ENCODE data around the gene AGK. TPM values are rescaled to one million over a fixed set of nuclear protein-coding genes. Genes with fewer than 3 reads are reported as not detected.
"Not testable (repeated sequence)": the region's sequence is repeated elsewhere in the genome, so short reads cannot be mapped to it uniquely, and the experiment has no call there.

Gene AGK
- total RNA-seq, 1 experiment from 2014 or later = 48.9 TPM

DNA sequence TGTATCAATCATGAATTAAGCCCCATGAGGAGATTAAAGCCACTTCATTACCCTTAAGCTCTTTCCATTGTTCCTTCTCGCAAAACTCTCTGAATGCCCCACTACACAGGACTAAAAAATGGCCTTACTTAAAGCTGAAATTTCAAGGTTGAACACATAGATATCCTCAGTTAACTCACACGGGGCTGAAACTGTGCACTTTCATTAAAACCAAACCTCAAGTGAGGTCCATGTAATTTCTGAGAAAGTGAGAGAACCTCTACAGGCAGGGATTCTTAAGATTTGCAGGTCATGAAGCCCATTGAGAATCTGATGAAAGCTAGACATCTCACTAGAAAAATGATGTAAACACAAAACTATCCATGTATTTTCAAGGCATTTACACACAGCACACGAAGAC, 134.9 kb downstream of the AGK start:
- no peak overlapping the region for H2AFZ ChIP-seq (ENCODE audit: low read length)
- H3K79me2 ChIP-seq (ENCODE audit: low read length) = no peaks in the 10 kb centered on the region
- no peak overlapping the region for H3K4me2 ChIP-seq (ENCODE audit: low read depth, low read length, poor library complexity, severe bottlenecking)
- no peak overlapping the region for H3K4me3 ChIP-seq (ENCODE audit: low read length)
- no peak overlapping the region for H3K27ac ChIP-seq (ENCODE audit: low read length)
- no peaks in the 10 kb centered on the region for H3K4me1 ChIP-seq (ENCODE audit: low read length)
- H3K9me3 ChIP-seq (ENCODE audit: low read length) = no peaks in the 10 kb centered on the region
- H3K9ac ChIP-seq (ENCODE audit: low read length) = no peak overlapping the region
- H3K9me2 ChIP-seq (replicated peaks; ENCODE audit: insufficient read depth, low read length) = no peaks in the 10 kb centered on the region
- DNase-seq = no peak
- H3K27me3 ChIP-seq (ENCODE audit: low read length) = no peaks in the 10 kb centered on the region
- no peaks in the 10 kb centered on the region for H3K36me3 ChIP-seq (ENCODE audit: insufficient read depth, low read length)
- peaks cover 10% of the 10 kb centered on the region; the same call in 1 of the 2 replicates for H4K20me1 ChIP-seq (ENCODE audit: insufficient read depth, low read depth, low read length)

DNA sequence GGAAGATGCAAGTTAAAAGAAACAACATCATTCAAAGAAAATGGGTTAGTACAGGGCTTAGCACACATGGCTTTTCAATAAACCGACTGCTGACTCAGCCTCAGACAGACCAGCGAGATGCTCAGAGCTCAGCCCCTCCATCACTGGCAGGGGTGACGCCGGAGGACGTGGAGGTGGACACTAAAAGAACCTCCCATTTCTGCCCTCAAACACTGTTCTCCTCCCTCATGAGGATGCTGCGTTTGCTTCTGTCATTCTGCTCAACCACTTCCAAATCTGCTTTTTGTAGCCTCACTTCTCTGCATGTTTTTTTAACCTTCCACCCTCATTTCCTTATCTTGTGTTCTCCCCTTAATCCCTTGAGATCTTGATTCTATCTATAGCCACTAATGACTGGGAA, 135.5 kb downstream of the AGK start:
- Histone ChIP-seq H3K27ac (ENCODE audit: low read length) (no peak overlapping the region), H4K20me1 (ENCODE audit: insufficient read depth, low read depth, low read length) (peaks cover 12% of the 10 kb centered on the region; the same call in 1 of the 2 replicates), H2AFZ (ENCODE audit: low read length) (no peak overlapping the region), H3K79me2 (ENCODE audit: low read length) (no peaks in the 10 kb centered on the region), H3K9me3 (ENCODE audit: low read length) (no peaks in the 10 kb centered on the region), H3K4me2 (ENCODE audit: low read depth, low read length, poor library complexity, severe bottlenecking) (no peak overlapping the region), H3K4me1 (ENCODE audit: low read length) (no peaks in the 10 kb centered on the region), H3K27me3 (ENCODE audit: low read length) (no peaks in the 10 kb centered on the region), H3K4me3 (ENCODE audit: low read length) (no peak overlapping the region), H3K9ac (ENCODE audit: low read length) (no peak overlapping the region), H3K9me2 (replicated peaks; ENCODE audit: insufficient read depth, low read length) (no peaks in the 10 kb centered on the region), H3K36me3 (ENCODE audit: insufficient read depth, low read length) (no peaks in the 10 kb centered on the region)
- no peak for DNase-seq

DNA sequence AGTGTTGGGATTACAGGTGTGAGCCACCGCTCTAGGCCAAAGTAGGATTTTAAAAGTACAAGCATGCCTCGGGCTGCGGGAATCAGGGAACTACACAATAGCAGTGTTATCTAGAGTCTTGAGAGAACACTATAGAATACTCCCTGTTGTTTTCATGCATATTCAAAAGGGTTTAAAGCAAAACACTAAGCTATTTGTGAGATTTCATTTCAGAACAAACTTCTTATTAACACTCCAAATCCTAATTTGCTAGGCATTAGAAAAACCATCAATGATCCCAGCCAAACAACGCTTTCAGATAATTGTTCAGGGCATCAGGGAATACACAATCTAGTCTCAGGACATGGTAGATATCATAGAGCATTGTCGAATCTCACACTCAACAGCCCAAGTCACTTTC, 136.8 kb downstream of the AGK start:
- no peak overlapping the region for H3K4me3 ChIP-seq (ENCODE audit: low read length)
- H3K4me1 ChIP-seq (ENCODE audit: low read length) = no peaks in the 10 kb centered on the region
- no peak overlapping the region for H3K4me2 ChIP-seq (ENCODE audit: low read depth, low read length, poor library complexity, severe bottlenecking)
- H4K20me1 ChIP-seq (ENCODE audit: insufficient read depth, low read depth, low read length) = peaks cover 13% of the 10 kb centered on the region; the same call in 1 of the 2 replicates
- H3K9ac ChIP-seq (ENCODE audit: low read length) = no peak overlapping the region
- H3K79me2 ChIP-seq (ENCODE audit: low read length) = no peaks in the 10 kb centered on the region
- no peak overlapping the region for H3K27ac ChIP-seq (ENCODE audit: low read length)
- no peak for DNase-seq
- no peaks in the 10 kb centered on the region for H3K27me3 ChIP-seq (ENCODE audit: low read length)
- H3K9me2 ChIP-seq (replicated peaks; ENCODE audit: insufficient read depth, low read length) = no peaks in the 10 kb centered on the region
- H3K36me3 ChIP-seq (ENCODE audit: insufficient read depth, low read length) = no peaks in the 10 kb centered on the region
- H2AFZ ChIP-seq (ENCODE audit: low read length) = no peak overlapping the region
- no peaks in the 10 kb centered on the region for H3K9me3 ChIP-seq (ENCODE audit: low read length)

DNA sequence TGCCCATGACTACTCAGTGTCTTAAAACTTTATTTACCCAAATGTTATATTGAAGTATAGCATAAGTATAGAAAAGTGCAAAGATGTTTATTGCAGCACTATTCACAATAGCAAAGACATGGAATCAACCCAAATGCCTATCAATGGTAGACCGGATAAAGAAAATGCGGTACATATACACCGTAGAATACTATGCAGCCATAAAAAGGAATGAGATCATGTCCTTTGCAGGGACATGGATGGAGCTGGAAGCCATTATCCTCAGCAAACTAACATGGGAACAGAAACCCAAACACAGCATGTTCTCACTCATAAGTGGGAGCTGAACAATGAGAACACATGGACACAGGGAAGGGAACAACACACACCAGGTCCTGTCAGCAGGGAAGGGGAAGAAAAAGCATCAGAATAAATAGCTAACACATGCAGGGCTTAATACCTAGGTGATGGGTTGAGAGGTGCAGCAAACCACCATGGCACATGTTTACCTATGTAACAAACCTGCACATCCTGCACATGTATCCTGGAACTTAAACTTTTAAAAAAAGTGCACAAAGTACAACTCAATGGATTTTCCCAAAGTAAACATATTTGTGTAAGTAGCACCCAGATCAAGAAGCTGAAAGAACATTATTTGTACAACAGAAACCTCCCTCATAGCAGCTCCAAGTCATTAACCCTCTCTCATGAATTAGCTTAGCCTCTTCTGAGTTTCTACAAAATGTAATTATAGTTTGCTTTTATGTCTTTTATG, 138.0 kb downstream of the AGK start:
- not testable (repeated sequence) for H3K4me1 ChIP-seq (ENCODE audit: low read length); H3K4me2 ChIP-seq (ENCODE audit: low read depth, low read length, poor library complexity, severe bottlenecking); H3K79me2 ChIP-seq (ENCODE audit: low read length); H3K9me2 ChIP-seq (replicated peaks; ENCODE audit: insufficient read depth, low read length); H3K9ac ChIP-seq (ENCODE audit: low read length); H3K27ac ChIP-seq (ENCODE audit: low read length); H3K4me3 ChIP-seq (ENCODE audit: low read length); H2AFZ ChIP-seq (ENCODE audit: low read length); H3K9me3 ChIP-seq (ENCODE audit: low read length); H3K27me3 ChIP-seq (ENCODE audit: low read length); DNase-seq; H3K36me3 ChIP-seq (ENCODE audit: insufficient read depth, low read length)
- H4K20me1 ChIP-seq (ENCODE audit: insufficient read depth, low read depth, low read length) = peaks cover 16% of the 10 kb centered on the region

DNA sequence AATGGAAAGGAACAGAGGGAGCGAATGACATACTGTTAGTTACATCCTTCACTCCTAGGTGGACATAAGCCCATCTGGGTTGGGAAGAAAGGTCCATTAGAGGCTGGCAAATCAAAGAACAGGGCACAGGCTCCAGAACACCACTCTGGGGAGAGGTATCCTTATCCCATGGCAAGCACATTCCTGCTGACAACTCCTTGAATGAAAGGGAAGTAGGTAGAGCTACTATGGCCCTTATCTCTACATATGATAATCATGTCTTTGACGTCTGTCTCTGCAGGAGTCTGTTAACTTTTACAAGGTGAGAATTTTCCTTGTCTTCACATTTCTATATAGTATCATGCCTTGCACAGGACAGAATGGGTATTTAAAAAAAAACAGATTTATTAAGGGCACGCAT, 140.3 kb downstream of the AGK start:
- H3K27ac ChIP-seq (ENCODE audit: low read length) = no peak overlapping the region
- H4K20me1 ChIP-seq (ENCODE audit: insufficient read depth, low read depth, low read length) = peaks cover 20% of the 10 kb centered on the region
- H2AFZ ChIP-seq (ENCODE audit: low read length) = no peak overlapping the region
- H3K9me2 ChIP-seq (replicated peaks; ENCODE audit: insufficient read depth, low read length) = no peaks in the 10 kb centered on the region
- no peaks in the 10 kb centered on the region for H3K9me3 ChIP-seq (ENCODE audit: low read length)
- DNase-seq = no peak
- no peaks in the 10 kb centered on the region for H3K4me1 ChIP-seq (ENCODE audit: low read length)
- H3K9ac ChIP-seq (ENCODE audit: low read length) = no peak overlapping the region
- H3K27me3 ChIP-seq (ENCODE audit: low read length) = no peaks in the 10 kb centered on the region
- no peak overlapping the region for H3K4me2 ChIP-seq (ENCODE audit: low read depth, low read length, poor library complexity, severe bottlenecking)
- no peaks in the 10 kb centered on the region for H3K79me2 ChIP-seq (ENCODE audit: low read length)
- H3K36me3 ChIP-seq (ENCODE audit: insufficient read depth, low read length) = no peaks in the 10 kb centered on the region
- no peak overlapping the region for H3K4me3 ChIP-seq (ENCODE audit: low read length)

DNA sequence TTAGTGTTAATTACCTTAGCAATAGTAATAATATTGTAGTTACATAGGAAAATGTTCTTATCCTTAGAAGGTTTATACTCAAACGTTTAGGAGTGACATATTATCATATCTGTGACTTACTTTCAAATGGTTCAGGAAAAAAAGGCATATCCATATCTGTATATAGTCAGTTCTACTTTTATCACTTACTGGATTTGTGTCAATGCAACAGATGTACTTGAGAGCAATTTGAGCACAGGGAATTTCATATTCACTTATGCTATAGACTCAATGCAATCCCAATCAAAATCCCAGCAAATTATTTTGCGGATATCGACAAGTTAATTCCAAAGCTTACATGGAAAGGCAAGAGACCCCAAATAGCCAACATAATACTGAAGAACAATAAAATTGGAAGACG, 140.8 kb downstream of the AGK start:
- DNase-seq = no peak
- Histone ChIP-seq H3K79me2 (ENCODE audit: low read length) (no peaks in the 10 kb centered on the region), H3K27me3 (ENCODE audit: low read length) (no peaks in the 10 kb centered on the region), H3K36me3 (ENCODE audit: insufficient read depth, low read length) (no peaks in the 10 kb centered on the region), H3K4me3 (ENCODE audit: low read length) (no peak overlapping the region), H3K9ac (ENCODE audit: low read length) (no peak overlapping the region), H3K4me2 (ENCODE audit: low read depth, low read length, poor library complexity, severe bottlenecking) (no peak overlapping the region), H2AFZ (ENCODE audit: low read length) (no peak overlapping the region), H3K4me1 (ENCODE audit: low read length) (no peaks in the 10 kb centered on the region), H3K9me2 (replicated peaks; ENCODE audit: insufficient read depth, low read length) (no peaks in the 10 kb centered on the region), H4K20me1 (ENCODE audit: insufficient read depth, low read depth, low read length) (peaks cover 20% of the 10 kb centered on the region), H3K27ac (ENCODE audit: low read length) (no peak overlapping the region), H3K9me3 (ENCODE audit: low read length) (no peaks in the 10 kb centered on the region)

DNA sequence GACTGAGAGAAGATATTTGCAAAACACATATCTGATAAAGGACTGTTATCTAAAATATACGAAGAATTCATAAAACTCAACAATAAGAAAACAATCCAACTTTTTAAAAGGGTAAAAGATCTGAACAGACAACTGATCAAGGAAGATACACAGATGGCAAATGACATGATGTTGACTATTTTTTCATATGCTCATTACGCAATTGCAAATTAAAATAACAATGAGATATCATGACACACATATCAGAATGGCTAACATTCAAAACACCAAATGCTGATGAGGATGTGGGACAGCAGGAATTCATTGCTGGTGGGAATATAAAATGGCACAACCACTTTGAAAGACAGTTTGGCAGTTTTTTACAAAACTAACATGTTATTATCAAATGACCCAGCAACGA, 141.9 kb downstream of the AGK start:
- H4K20me1 ChIP-seq (ENCODE audit: insufficient read depth, low read depth, low read length) = peaks cover 26% of the 10 kb centered on the region
- no peaks in the 10 kb centered on the region for H3K9me3 ChIP-seq (ENCODE audit: low read length)
- H3K79me2 ChIP-seq (ENCODE audit: low read length) = no peaks in the 10 kb centered on the region
- no peak overlapping the region for H3K27ac ChIP-seq (ENCODE audit: low read length)
- H3K27me3 ChIP-seq (ENCODE audit: low read length) = no peaks in the 10 kb centered on the region
- no peak overlapping the region for H3K4me2 ChIP-seq (ENCODE audit: low read depth, low read length, poor library complexity, severe bottlenecking)
- no peaks in the 10 kb centered on the region for H3K9me2 ChIP-seq (replicated peaks; ENCODE audit: insufficient read depth, low read length)
- H3K4me1 ChIP-seq (ENCODE audit: low read length) = no peaks in the 10 kb centered on the region
- no peaks in the 10 kb centered on the region for H3K36me3 ChIP-seq (ENCODE audit: insufficient read depth, low read length)
- no peak overlapping the region for H2AFZ ChIP-seq (ENCODE audit: low read length)
- H3K9ac ChIP-seq (ENCODE audit: low read length) = no peak overlapping the region
- no peak for DNase-seq
- H3K4me3 ChIP-seq (ENCODE audit: low read length) = no peak overlapping the region

DNA sequence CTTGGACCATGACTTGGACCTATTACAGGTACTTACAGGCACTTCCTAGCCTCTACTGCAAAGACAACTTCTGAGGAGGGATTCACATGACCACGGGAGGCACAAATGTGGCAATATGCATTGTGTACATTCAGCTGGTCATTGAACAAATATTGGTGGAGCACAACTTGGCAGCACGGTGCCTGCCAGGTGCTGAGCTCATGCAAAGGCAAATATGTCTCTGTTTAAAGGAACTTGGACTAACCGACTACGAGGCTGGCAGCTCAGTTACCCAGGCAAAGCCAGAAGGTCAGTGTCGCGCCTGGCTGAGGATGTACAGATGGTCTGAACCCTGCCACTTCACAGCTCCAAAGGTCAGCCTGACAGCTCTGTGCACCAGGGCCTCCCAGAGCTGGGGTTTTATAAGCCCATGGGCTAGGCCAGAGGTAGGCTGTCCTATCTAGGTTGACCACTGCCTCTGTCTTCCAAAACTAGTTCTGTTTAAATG, 144.6 kb downstream of the AGK start:
- no peak overlapping the region for H3K9ac ChIP-seq (ENCODE audit: low read length)
- H3K79me2 ChIP-seq (ENCODE audit: low read length) = no peaks in the 10 kb centered on the region
- H3K9me3 ChIP-seq (ENCODE audit: low read length) = no peaks in the 10 kb centered on the region
- no peak overlapping the region for H2AFZ ChIP-seq (ENCODE audit: low read length)
- no peaks in the 10 kb centered on the region for H3K9me2 ChIP-seq (replicated peaks; ENCODE audit: insufficient read depth, low read length)
- H3K4me2 ChIP-seq (ENCODE audit: low read depth, low read length, poor library complexity, severe bottlenecking) = no peak overlapping the region
- H3K4me1 ChIP-seq (ENCODE audit: low read length) = peaks cover 10% of the 10 kb centered on the region
- peaks cover 20% of the 10 kb centered on the region for H4K20me1 ChIP-seq (ENCODE audit: insufficient read depth, low read depth, low read length)
- no peak overlapping the region for H3K27ac ChIP-seq (ENCODE audit: low read length)
- DNase-seq = no peak
- no peak overlapping the region for H3K4me3 ChIP-seq (ENCODE audit: low read length)
- H3K27me3 ChIP-seq (ENCODE audit: low read length) = no peaks in the 10 kb centered on the region
- no peaks in the 10 kb centered on the region for H3K36me3 ChIP-seq (ENCODE audit: insufficient read depth, low read length)

All from Karpas-422 (cell line).